GM19025 (cell line): ENCODE results near the gene PLXNA2.

Experiments
- ATAC-seq: cut with Tn5 transposase; IDR thresholded peaks from one replicate; pipeline ENCODE4 v1.9.1; 2021; ENCODE audit warnings: mild to moderate bottlenecking, low read depth, moderate library complexity; ENCODE audit not compliant: unreplicated experiment

PLXNA2 gene

DNA sequence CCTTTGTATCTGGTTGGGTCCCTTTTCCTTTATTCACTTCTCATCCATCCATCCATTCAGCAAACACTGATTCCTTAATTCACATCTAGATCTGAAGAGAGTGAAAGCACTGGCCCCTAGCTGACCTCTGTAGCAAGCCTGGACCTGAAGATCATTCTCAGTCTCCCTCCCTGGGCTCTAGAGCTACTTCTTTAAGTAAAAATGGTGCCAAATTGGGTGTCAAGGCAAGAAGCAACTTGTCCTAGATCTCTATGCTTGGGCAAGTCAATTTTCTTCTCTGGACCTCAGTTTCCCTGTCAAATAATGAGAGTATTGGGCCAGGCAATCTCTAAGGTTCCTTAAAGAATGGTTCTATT is 36.1 kb downstream of the PLXNA2 start:
- ATAC-seq = no peak

DNA sequence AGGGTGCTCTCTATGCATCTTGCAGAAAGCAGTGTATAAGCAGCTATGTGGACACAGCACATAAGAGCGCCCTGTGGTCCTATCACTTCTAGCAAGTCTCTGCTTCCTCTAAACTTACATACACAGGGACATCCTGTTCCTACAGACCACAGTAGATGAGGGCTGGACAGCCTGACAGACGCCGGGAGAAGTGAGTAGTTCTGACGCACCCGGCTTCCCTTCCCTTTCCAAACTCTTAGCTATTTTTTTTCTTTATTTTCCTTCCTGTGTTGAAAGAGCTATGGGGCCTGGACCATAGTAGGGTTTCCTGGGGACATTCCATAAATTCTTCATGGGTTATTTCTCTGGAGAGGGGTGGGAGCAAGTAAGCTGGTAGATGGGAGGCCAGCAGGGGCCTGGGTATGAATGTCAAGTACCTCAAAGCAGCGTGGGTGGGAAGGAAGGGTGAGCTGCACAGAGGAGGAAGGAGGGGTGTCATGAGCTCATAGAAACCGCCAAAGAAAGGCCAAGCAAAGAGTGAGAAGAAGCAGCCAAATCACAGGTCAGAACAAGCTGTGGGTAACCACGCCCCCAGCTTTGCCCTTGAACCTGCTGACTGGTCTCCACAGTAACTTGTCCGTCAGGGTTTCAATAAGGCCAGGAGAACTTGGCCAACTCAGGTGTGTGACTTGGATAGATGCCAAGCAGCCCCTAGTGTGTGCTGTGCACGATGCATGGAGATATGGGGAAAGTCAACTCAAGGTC is 36.6 kb downstream of the PLXNA2 start:
- no peak for ATAC-seq

DNA sequence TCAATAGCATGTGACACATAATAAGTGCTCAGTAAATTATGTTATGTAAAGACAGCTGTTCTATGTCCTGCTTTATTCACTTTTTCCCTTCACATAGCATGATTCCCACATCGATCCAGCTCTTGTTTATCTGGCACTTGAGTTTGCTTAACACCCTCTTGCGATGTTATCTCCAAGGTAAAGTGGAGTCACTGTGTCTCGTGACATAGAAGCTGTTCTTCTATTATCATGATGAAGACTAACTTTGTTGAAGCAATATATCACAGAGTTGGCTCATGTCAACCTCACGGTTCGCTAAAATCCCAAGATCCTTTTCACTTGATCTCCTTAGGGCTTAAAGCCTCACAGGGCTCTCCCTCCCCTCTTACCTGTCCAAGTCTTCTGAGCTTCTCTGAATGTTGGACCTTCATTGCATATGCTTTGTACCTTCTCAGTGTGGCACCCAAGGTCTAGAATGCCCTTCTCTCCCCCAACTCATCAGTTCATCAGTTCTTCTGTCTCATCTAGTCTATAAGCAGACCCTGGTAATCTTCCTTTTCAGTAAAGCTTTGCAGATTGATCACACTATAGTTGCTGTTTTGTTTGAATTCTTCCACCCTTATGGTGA is 38.0 kb downstream of the PLXNA2 start:
- no peak for ATAC-seq

DNA sequence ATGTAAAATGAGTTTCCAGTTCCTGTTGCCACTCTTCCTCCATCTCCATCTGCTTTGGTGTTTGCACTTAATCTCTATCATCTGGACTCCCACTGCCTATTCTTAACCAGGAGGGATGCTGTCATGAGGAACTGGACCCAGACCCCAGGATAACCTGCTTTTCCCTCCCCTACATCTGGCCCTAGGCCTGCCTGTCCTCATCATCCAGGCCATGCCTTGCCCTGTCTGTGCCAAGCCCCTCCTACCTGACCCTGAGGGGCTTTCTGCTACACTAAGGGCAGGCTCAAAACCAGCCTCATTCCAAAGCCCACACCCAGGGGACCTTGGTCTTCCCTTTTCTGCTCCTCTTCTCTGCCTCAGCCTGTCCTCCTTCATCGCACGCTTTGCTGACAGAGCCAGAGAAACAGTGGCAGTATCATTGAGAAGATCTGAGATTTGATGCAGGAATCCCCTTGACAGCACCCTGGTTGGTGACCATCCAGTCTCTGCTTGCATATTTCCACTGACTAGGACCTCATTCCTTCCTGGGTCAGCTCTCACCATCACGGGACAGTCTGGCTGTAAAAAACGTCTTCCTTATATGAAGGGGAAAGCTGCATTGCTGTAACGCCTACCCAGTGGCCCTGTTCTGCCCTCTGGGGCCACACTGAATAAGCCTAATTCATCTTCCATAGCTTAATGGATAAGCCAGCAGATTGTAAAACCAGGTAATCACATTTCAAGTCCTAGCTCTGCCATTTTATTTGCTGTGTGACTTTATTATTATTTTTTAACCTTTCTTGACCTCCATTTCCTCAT is 38.8 kb downstream of the PLXNA2 start:
- ATAC-seq = no peak

DNA sequence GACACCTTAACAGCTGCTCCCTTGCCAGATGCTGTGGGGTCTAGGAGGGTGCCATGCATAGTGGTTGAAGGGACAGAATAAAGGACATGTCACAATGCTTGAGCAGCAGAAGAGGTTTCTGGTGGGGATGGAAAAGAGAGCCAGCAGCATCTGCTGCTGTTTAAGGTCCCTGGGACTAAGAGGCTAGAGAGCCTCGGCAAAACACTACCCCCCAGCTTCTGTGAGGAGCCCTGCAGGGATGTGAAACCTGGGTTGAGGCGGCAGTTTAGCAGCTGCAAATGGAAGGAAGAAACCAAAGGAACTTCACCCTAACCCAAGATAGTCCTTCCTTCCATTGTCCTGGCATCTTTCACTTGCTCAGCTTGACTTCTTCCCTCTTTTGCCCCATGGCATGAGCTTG is 39.4 kb downstream of the PLXNA2 start:
- ATAC-seq = no peak

DNA sequence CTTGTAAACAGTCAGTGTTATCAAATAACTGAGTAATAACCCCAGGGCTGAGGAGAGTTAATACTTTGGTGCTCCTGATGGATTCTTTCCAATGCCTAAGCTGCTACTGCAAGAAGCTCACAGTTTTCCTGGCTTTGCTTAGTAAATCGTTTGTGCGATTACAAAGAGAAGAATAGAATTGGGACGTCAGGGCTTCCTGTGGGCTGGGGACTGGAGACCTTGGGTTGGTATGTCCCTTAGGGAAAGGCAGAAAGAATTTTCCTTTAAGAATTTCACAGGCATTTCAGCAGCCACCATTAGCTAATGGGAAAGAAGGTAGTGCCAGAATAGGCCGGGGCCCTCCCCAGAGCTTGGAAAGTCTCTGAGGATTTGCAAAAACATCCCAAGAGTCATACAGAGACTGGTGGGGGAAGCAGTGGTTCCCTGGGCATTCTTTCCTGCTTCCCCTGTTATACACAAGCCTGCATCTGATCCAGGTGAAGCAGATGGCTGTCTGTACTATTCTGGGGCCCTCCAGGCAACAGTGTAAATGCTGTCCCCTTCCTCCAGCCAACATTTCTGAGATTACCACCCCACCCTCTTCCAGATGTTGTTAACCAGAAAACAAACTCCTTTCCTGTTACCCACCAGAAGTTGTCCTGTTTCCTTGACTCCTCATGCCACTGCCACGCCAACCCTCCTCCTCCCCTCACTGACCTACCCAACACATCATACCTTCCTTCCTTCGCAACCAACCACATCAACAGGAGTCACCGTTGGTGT is 40.2 kb downstream of the PLXNA2 start:
- no peak for ATAC-seq

DNA sequence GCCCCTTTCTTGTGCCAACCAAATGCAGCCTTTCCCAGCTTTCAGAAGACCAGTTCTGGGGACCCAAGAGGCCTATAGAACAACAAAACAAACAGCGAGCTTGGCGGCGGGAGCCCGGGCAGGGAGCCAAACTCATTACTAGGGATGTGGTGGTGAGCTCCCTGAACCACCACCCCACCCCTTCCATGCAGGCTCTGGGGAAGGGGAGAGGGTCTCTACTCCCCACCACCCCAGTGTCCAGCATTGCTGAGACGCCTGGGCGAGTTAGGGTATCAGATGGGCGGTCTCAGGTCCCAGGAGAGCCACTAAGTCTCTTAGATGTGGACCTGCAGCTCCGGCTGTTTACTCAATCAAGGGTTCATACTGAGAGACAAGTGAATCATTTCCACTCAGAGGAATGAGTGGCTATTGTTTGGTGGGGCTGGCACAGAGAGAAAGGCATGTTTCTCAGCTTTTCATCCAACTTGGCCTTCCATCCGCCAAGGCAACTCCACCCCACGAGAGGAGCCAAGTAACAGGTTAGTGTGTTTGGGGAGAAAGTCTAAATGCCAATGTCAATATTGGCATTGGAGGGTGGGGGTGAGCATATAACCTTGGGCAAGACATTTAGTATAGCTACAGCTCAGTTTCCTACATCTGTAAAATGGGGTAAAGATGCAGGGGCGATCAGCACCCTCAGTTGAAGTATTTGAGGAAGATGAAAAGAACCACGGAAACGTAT is 40.9 kb downstream of the PLXNA2 start:
- ATAC-seq = no peak

DNA sequence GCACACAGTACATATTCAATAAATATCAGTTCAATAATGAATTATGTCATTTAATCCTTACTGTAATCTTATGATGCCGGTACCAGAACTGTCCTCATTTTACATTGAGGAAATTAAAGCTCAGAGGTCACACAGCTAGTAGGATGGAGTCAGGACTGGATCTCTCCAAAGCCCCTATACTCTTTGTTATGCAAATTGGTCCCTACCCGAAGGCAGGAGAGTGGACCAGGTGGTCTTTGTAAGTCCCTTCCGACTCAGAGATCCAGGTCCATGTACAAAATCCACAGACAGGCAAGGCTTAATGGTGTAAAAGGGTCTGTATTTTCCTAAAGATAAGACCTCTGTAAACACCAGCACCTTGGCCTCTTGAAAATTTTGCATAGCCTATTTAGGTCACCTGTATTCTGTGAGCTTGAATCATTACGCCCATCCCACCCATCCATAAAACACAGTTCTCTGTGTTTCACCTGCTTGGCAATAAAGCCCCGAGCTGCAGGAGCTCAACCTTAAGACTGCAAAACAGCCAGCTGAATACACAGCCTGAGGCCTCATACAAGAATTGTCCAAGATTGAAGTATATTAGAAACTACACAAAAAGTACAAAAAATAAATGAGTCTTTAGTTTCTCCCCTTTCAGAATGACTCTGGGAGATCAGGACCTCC is 41.7 kb downstream of the PLXNA2 start:
- no peak for ATAC-seq

DNA sequence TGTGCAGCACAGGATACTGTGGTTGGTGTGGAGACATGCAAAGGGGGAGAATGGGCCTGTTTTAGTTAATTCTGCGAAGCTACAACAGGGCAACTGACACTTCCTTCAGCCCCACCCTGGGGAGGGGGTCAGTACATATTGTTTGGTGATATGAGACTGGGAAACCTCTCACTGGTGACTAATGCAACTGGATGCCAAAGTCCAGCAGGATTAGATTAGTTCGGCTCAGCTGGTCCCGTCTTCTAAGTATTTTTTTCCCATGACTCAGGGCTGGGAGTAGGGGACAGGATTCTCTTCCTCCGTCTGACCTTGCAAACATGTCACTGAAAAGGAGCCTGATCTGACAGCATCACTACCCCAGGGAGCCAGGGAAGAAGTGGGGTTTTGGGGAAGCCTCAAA is 43.0 kb downstream of the PLXNA2 start:
- no peak for ATAC-seq

DNA sequence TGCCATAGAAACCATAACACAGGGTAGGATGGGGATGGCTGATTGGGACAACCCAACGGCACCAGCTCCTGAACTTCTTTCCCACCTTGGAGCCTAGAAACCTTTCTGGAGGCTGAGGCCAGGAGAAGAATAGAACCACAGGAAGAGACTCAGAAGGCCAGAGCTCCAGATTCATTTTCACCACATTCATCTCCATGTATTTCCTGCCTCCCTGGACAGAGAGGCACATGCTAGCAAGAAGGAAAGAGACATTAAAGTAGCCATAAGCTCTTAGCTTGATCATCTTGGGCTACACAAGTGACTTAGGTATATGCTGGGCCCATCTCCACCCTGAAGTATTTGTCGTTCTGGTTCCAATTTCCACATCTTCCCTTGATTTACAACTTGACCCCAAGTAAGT is 44.1 kb downstream of the PLXNA2 start:
- ATAC-seq = no peak

DNA sequence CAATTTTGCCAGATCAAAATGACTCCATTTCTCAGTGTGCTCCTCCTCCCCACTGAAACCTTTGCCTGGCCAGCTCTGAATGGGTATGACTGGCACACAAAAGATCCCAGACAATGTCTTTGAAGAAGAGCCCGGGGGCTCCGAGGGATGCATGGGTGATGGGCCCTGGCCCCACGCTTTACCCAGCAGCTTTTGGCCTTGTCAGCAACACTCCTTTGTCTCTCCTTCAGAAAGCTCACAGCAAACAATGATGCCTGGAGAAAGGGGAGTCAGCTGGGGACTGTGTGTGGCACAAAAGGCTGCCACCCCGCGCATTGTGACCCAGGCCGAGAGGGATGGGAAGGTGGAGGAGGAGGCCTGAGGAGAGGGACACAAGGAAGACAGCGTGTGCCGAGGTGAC is 45.9 kb downstream of the PLXNA2 start:
- ATAC-seq = no peak

DNA sequence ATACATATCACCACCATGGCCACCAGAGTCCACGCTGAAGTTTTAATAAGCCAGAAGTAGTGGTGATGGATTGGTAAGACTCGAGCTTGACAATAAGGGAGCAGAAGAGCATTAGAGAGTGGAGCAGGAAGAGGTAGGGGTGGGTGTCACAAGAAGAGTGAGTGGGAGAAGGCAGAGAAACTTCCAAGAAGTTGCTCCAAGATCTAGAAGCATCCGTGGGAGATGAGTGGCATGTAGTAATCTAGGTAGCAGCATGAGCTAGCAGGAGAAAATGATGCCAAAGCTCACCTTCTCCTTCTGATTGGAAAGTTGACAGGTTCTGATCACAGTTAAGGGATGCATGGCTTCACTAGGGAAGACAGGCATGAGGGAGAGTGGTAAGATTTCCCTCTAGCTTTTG is 49.2 kb downstream of the PLXNA2 start:
- no peak for ATAC-seq

DNA sequence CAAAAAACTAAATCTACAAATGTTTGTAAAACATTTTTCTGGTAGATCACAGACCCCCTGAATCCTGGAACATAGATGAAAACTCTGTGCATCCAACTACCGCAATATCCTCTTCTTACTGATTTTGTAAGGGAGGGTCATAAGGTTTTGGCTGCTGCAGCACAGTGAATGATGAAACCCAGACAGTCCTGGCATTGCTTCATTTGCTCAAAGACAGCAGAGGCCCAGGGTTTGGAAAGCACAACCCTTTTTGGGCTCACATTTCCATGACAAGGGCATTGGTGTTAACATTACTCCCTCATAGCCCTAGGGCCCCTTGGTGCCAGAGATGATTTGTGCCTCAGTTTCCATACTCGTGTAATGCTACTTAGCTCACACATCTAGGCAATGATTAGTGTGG is 51.2 kb downstream of the PLXNA2 start:
- no peak for ATAC-seq

DNA sequence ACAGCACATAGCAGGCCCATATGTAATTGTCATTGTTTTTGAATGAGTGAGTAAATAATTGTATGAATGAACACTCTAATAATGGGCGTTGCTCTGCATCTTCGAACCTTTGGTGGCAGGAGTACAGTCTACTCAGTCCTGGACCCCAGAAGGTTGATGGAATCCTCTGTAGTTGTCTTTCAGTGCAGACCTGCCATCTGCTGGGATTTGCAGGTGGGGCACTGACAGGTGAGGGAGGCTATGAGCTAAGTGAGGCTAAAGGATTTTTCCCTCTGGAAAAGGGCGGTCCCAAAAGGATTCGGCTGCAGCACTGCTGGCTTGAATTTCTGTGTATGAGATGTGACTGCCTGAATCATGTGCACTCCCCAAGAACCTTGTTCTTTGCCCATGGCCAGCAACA is 53.4 kb downstream of the PLXNA2 start:
- ATAC-seq = no peak

DNA sequence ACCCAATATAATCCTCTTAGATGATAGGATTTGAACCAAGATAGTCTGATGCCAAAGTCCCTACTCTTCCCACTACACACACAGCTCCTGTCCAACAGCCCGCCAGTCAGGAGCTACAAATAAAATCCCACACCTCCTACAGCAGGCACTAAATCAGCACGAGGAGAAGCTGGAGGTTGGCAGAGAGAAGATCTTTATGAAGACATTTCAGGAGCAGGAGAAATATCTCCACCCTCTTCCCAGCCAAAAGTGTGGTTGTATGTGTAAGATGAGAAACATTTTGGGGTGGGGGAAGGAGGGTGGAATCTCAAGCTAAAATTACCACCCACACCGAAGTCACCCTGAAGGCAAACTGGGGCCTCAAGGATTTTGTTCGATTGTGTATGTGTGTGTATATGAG is 54.5 kb downstream of the PLXNA2 start:
- ATAC-seq = no peak

DNA sequence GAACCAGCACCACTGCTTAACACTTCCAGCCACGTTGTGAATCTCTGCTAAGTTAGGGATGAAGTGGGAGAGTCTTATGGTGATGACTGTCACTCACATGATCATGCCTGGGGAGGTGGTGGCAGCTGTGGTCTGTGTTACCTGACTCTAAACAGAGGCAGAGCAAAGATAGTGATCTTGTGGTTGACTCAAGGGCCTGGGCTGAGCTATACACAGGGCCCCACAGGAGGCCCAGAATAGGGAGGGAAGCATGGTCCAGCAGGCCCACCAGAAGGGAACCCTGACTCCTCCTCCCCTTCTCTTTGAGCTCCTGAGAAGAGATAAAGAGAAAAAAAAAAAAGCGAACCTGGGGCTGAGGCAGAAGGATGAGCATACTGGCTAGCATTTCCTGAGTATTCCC is 55.0 kb downstream of the PLXNA2 start:
- ATAC-seq = no peak

DNA sequence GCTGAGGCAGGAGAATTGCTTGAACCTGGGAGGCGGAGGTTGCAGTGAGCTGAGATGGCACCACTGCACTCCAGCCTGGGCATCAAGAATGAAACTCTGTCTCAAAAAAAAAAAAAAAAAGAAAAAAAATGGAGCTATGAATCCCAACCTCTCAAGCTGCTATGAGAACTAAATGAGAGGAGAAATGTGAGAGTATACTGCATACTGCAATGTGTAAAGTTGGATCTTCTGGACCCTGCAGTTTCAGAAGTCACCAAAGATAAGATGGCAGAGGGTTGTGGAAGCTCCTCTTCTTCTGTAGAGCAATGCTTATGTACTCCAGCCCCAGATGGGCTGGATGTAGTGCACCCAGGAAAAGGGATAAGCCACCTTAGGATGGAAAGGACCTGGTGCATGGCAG is 55.6 kb downstream of the PLXNA2 start:
- no peak for ATAC-seq

DNA sequence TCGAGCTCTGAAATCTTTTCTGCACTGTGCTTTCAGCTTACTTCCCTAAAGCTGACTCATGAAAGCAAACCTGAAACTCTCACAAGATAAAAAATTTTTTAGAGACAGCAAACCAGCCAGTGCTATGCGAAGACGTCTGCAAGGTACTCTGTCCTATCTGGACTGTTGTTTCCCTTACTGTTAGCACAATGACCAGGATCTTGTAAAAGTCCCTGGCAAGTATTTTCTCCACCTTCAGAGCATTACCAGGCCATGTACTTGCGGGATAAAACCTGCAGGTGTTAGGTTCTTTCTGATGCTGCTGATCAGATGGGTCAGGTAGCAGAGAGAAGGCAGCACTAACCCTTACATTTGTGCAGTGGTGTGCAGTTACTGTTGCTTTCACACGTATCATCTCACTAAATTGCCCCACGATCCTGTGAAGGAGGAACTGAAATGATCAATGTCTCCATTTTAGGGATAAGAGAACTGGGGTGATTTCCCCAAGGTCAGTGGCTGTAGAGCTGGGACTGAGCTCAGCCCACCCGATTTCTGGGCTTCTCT is 56.6 kb downstream of the PLXNA2 start:
- no peak for ATAC-seq

DNA sequence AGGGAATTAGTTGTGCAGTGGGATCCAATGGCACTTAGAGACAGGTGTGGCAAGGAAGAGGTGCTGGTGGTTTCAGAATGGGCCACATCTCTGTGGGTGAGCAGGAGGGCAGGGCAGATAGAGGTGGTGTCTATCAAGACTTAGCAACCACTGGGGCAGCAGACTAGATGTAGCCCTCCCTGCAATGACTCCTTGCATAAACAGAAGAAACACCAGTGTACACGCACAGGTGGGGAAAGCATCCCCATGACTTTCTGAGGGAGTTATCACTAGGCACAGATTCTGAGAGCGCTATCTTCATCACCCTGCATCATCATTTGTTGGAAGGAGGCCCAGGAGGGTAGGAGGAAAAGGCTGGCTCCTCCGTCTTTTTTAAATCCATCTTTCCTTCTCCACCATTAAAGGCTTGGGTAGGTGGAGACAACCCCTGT is 58.4 kb downstream of the PLXNA2 start:
- no peak for ATAC-seq
